Measurements from ENCODE around the gene CASZ1. TPM values are rescaled to one million over a fixed set of nuclear protein-coding genes. Genes with fewer than 3 reads are reported as not detected.

The CASZ1 gene
- total RNA-seq, 1 experiment from 2014 or later, result 1.1 TPM

GRCh38 chr1:10602936-10603335 lies 193.5 kb downstream of the CASZ1 start:
- no peak for DNase-seq (ENCODE audit: low spot score)

DNA sequence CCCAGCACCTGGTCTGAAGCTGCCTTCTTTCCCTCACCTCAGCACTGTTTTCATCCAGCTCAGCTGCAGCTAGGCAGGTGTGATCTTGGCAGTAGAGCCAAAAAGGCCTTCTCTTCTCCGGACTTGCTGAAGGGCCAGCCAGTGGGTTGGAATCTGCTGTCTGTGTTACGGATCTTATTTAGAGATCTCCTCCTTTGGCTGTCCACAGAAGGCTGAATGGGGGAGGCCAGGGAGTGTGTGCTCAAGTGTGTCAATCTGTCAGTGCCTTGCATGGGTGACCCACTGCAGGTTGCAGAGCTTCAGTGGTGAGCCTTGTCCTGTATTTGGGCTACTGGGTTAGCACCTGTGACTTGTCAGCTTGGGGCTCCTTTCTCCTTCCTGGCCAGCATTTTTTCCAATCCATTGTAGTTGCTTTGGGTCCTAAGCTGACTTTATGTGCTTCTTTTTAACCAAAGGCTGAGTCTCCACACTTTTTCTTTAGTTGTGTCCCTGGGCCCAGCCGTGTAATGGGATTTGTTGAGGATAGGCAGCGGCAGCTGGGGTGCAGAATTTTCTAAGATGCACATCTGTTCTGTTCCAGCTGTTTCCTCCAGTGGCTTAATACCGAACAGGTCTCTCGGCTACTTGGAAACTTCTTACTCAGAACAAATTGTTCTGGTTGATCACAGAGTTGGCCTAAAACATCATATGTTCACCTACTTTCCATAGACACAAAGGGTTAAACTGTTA lies 194.9 kb downstream of the CASZ1 start:
- DNase-seq (ENCODE audit: low spot score), result no peak

DNA sequence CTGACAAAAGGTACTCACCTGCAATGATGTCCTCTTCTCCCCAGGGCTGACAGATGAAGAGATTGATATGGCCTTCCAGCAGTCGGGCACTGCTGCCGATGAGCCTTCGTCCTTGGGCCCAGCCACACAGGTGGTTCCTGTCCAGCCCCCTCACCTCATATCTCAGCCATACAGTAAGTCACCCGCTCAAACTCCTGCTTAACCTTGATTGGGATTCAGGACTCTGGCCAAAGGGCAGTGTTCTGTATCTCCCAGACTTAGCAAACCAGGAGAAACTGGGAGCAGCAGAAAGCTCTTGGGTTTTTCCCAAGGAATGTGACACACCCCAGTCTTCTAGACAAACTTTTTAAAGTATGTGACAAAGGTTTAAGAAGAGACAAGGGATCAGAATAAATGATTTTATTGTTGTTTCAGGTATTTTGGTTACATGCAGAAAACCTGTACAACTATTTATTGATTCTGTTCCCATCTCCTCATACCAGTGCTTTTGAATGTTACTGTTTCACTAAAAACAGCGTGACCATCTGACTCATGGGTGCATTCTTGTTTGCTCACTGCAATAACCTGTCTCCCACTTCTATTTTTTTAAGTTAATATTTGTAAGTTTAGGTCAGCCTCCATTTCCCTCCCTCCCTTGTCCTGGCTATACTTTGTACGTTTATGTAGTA lies 197.1 kb downstream of the CASZ1 start:
- peak; percentile 47 for DNase-seq (ENCODE audit: low spot score)

DNA sequence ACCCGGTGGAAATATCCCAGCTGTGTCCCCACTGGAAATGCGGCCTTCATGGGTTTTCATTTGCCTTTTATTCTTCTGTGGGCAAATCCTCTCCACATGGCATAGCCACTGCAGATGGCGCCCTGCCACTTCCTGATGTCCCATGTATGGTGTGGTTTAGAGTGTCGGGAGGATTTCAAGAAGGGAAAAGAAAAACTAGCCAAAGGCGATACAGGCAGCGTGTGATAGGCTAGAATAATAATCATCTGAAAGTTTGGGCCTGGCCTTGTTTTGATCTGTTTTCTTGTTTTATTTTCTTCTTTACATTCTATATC lies 198.1 kb downstream of the CASZ1 start:
- DNase-seq (ENCODE audit: low spot score), result peak; percentile 20

DNA sequence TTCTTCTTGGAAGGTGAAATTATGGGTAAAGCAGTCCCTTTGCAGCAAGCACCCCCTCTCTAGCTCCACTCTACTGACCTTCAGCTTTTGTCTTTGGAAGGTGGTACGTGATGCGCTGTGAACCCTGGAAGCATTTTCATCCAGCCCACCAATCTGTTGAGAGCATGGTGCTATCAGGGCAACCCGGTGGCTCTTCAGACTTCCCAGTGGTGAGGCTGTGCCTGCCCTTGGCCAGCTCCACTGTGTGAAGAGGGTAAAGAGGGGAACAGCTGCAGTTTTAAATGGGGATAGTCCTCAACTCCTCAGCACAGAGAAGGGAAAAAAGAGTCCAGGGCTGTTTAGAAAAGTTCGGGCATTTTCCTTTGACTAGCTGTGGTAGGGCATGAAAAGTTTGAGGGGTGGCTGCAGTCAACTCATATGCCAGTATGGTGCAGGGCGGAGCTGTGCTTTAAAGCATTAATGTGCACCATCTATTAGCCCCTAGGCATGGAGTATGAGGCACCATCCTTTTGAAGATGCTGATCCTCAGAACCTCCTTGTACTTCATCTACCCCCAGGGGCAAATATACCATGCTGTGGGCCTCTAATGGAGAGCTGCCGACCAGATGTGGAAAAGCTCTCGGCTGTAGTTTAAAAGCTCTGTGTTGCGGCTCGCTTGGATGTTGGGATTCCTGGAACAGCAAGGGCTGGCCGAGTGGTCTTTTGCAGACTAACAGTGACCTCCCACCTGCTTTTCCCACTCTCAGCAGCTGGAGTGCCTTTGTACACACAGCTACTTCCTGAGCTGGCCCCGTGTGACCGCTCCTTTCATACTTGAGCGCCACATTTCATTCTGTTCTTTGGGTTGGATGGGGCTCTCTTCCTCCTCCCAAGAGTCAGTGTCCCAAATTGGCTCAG lies 198.7 kb downstream of the CASZ1 start:
- no peak for DNase-seq (ENCODE audit: low spot score)

DNA sequence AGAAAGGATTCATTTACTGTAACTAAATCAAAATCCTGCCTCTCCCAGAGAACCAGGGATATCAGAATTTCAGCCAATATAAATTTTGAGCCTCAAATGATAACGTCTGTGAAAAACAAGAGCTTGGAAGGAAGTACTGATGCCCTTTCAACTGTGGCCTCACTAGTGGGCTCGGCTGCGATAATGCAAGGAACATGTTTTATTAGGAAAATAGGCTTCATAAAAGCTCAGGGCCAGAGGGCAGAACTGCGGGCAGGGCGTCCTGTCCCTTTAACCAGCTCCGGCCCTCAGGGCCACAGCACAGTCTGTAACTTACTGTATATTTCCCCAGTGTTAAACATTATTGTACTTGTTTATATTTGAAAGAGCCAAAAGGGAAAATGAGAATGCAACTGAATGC lies 199.7 kb downstream of the CASZ1 start:
- no peak for DNase-seq (ENCODE audit: low spot score)

GRCh38 chr1:10594595-10595223 lies 201.7 kb downstream of the CASZ1 start:
- no peak for DNase-seq (ENCODE audit: low spot score)

- DNase-seq (ENCODE audit: low spot score), result no peak
These were observed 202.7 kb downstream of the CASZ1 start for GRCh38 chr1:10593750-10594149.

DNA sequence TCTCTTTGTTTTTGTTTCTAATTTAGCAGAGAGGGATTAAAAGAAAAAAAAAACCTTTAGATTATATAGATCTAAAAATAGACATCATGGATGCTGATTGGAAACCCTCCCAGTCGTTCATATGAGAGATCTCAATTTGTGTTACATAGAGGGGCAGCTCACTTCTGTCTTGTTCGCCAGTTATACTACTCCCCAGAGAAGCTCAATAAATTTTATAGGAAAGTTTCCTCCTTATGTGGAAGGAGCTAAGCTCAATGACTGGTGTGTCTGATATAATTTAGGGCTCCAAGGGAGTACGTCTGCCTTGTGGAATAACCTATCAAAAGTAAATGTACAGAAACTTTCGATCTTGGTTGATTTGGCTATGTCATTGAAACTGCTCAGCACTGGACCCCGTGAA lies 204.1 kb downstream of the CASZ1 start:
- no peak for DNase-seq (ENCODE audit: low spot score)

DNA sequence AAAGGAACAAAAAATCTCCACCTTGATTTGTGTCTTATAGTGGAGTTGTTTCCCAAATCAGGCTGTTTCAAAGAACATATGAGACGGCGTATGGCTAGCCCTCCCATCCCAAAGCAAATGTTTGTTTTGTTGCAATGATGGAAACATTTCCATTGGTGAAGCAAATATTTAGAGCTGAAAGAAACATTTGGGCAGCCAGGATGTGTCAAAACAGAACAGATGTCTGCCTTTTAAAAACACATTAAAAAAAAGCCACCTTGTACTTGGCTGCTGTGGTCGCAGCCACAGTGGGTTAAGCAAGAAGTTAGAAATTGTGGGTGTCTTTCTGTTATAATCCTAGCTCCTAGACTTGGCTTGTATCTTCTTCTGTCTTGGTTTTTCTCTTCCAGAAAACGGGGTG lies 205.4 kb downstream of the CASZ1 start:
- DNase-seq (ENCODE audit: low spot score), result no peak

DNA sequence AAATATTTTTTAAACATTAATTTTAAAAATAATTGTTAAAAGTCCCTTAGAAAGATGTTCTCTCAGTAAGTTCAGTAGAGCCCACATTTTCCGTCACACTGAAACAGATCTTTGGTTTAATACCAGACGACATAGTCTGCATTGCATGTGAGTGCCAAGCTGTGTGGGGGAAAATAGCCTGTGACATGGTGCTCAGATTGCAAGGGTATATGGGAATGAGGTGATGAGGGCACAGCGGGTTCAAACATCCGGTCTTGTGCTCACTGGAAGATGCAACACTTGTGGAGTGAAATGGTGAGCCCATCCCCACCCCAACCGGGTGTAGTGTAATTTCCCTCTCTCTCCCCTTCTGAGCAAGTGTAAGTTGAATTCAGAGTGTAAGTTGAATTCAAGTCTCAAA lies 207.4 kb downstream of the CASZ1 start:
- DNase-seq (ENCODE audit: low spot score), result no peak

- DNase-seq (ENCODE audit: low spot score), result no peak
These were observed 207.8 kb downstream of the CASZ1 start for GRCh38 chr1:10588640-10589039.

Other genes starting within 250 kb of the CASZ1 start
- 37.9 and 71.2 TPM in 2 replicates for gene TARDBP, start 216.0 kb upstream of the CASZ1 start, total RNA-seq (2014; rRNA removed; shearing (Covaris generic))

Data from A172 (cell line).